Effector memory CD4-positive, alpha-beta T cell (primary cell): ENCODE results near the gene LRRC15.

Experiments
- DNase-seq, 3 donors: peaks; one replicate each; pipeline ENCODE4 v3.0.0-alpha.2; 2020
- H3K27ac ChIP-seq: 2 replicates; pipeline ENCODE4 v1.7.0; 2013; ENCODE audit warnings: mild to moderate bottlenecking, low read length, moderate library complexity; ENCODE audit not compliant: insufficient read depth, poor library complexity, severe bottlenecking
- H3K27me3 ChIP-seq: replicated peaks from 2 replicates; pipeline ENCODE4 v1.7.0; 2013; ENCODE audit warnings: mild to moderate bottlenecking, low read length; ENCODE audit not compliant: insufficient read depth, control insufficient read depth, poor library complexity, severe bottlenecking
- H3K36me3 ChIP-seq: 2 replicates; pipeline ENCODE4 v1.7.0; 2013; ENCODE audit warnings: mild to moderate bottlenecking, low read length, moderate library complexity; ENCODE audit not compliant: control insufficient read depth, insufficient read depth
- H3K4me1 ChIP-seq: 2 replicates; pipeline ENCODE4 v1.7.0; 2013; ENCODE audit warnings: low read length, mild to moderate bottlenecking; ENCODE audit not compliant: control insufficient read depth, insufficient read depth, poor library complexity, severe bottlenecking
- H3K4me3 ChIP-seq: 2 replicates; pipeline ENCODE4 v1.7.0; 2013; ENCODE audit warnings: low read length, low read depth, mild to moderate bottlenecking; ENCODE audit not compliant: insufficient read depth, poor library complexity, severe bottlenecking
- H3K9me3 ChIP-seq: 2 replicates; pipeline ENCODE4 v1.7.0; 2013; ENCODE audit warnings: mild to moderate bottlenecking, low read length, moderate library complexity; ENCODE audit not compliant: control insufficient read depth

LRRC15 gene

DNA sequence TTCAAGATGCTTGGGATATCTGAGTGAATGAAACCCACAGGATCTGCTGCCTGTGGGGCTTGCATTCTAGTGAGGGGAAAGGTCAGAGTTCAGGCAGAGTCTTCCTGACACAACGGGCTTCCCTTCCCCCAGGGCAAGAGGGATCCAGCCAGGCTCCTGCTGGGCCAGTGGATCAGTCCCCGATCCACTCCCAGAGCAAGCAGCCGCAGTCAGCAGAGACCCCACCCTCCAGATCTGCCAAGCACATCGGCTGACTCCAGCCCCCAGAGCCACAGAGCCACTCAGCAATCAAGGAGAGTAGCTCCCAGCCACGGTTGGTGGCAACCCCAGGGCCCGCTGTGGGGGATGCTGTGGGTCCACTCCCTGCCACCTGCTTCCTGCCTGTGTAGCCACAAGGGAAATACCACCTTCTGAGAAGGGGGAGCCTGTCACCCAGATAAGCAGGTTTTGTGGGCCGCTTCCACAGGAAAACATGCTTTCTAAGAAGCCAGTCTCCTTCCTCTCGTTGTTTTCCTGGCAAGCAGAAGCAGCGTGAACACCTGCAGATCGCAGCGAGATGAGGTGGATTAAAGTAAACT lies 63.3 kb downstream of the LRRC15 start:
- peak in 2 of 3 donors; percentile 23 to 26 for DNase-seq
- Histone ChIP-seq H3K4me3 (peak overlapping the region; percentile 41), H3K9me3 (no peaks in the 10 kb centered on the region), H3K27ac (no peak overlapping the region), H3K36me3 (no peaks in the 10 kb centered on the region), H3K27me3 (no peaks in the 10 kb centered on the region), H3K4me1 (peaks cover 31% of the 10 kb centered on the region)

GRCh38 chr3:194305356-194306108 lies 64.0 kb downstream of the LRRC15 start:
- no peak for DNase-seq
- H3K27me3 ChIP-seq = no peaks in the 10 kb centered on the region
- no peak overlapping the region for H3K27ac ChIP-seq
- no peaks in the 10 kb centered on the region for H3K9me3 ChIP-seq
- H3K4me3 ChIP-seq = no peak overlapping the region
- H3K36me3 ChIP-seq = no peaks in the 10 kb centered on the region
- peaks cover 31% of the 10 kb centered on the region for H3K4me1 ChIP-seq
